ENCODE results near the gene CST9.

- TF ChIP-seq CTCF (IDR thresholded peaks at IDR 0.05 in 8 of 11, conservative IDR thresholded peaks at IDR 0.05 in 3 of 11) (no peak), POLR2AphosphoS5 (IDR thresholded peaks at IDR 0.05) (no peak), POLR2A (IDR thresholded peaks at IDR 0.05) (no peak)
Measured at GRCh38 chr20:23624324-23624691, 18.6 kb upstream of the CST9 start.
